Measurements from ENCODE around the gene COL7A1.
A peak's percentile ranks its signal among the peaks of the same experiment; 100 is the strongest.

COL7A1 gene

DNA sequence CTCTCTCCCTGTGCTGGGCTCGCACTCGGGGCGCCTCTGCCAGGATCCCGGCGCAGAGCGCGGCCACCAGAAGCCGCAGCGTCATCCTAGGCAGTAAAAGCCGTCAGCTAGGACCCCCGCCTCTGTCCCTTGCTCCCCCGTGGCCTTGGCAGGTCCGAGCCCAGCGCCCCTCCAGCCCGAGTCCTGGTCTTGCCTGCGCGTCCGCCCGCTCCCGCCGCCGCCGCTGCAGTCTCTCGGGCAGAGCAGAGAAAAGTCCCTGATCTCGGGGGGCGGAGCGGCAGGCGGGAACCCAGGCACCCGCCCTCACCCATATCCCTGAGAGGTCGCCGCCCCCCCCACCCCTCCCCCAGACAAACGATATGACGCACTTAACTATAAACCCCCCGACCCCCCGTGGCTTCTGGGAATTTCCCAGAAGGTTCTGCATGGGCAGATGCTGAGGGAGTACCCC, at the start of gene COL7A1:
Gene COL7A1, minus strand, starts transcription at position 255 of the 451 bp plus-strand sequence. Its CDS starts 170 bp downstream, at position 85.
- no peak for DNase-seq (ENCODE audit: low spot score)

DNA sequence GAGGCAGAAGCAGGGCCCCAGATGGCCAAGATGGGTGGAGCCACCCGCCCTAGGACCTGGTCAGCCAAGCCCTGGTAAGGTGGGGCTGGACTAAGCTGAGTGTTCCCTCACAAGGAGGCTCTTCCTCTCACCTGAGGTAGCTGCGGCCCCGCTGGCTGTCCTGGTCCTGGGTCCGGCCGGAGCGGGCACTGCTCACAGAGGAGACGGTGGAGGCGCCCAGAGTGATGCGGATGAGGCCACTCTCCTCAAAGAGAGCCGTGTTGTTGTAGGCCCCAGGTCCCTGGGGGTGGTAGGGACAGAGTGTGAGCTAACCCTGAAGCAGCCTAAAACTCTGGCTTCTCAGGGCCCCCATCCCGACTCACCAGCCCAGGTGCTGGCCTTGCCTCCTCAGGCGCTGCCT, 47.5 kb upstream of the COL7A1 start:
- DNase-seq (ENCODE audit: low spot score) = no peak

DNA sequence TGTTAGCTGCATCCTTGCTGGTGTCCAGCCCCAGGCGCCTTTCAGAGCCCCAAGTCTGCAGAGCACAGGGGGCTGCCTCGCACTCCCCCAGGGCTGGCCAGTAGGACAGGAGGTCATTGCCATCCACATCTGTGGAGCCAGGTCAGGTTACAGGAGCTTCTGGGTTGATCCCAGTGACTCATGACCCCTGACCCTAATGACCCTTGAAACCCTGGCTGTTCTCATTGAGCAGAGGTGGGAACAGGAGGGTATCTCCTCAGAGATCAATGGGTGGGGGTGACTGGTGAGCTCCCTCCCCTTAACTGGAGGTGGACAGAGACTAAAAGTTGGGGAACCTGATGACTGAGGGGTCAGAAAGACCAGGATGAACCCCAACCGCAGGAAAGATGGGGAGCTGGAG, 46.3 kb upstream of the COL7A1 start:
- no peak for DNase-seq (ENCODE audit: low spot score)

DNA sequence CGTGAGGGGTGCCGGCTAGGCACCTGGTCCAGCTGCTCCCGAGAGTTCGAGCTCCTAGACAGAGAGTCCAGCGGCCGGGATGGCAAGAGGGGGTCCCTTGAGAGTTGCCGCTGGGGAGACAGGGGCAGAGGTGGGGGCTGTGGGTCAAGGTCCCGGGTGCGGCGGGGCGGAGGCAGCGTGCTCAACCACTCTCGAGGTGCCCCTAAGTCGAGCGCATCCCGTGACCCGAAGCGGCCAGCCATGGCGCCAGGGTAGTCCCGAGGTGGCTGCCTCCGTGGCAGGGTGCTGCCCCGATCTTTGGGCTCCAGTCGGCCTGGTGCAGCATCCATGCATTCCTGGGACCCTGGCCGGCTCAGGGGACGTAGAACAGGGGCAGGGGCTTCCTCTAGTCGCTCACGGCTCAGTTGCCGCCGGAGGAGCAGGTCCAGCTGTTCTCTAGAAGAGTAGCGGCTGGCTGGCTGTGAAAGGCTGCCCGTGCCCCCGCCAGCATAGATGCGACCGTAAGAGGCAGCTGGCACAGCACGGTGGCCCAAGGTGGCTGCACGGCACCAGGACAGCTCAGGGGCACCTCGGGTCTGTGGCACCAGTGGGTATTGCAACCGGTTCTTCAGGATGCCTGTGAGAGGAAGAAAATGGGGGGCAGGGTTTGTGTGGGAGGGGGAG, 44.9 kb upstream of the COL7A1 start:
- DNase-seq (ENCODE audit: low spot score) = no peak

DNA sequence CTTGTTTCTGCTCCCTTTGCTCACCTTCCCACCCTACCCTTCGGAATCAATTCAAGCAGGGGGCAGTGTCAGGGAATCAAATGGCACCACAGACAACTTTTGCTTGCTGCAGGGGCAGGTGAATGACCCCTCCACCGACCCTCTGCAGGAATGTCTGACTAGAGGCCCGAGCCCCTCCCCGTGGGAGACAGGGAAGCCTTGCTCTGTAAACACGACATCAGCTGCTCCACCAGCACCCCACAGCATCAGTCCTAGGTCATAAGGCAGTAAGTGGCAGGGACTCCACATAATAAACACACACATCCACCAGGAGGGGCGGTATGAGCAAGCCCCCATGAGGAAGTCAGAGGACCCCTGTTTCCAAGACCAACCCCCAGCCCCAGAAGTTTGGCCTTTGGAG, 42.2 kb upstream of the COL7A1 start:
- DNase-seq (ENCODE audit: low spot score) = no peak

DNA sequence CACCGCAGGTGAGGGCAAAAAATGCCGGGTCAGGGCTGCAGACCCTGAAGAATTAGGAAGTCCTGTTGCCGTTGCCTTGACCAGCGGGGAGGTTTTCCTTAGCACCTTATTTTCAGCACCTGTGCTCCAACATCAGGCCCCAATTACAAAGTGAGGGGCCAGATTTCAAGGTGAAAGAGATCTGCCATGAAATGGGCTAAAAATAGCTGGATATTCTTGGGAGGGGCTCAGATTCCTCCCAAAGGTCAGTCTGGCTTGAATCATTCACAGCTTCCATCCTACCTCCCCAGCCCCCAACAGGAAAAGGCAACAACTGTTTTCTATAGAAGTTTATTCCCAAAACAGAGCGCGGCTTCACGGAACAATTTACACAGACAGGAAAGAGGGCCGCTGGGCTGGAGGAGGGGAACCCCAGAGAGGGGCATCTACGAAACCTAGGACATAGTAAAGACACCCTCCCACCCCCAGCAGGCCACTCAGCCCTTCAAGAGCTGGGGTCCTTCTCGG, 41.1 kb upstream of the COL7A1 start:
- DNase-seq (ENCODE audit: low spot score) = no peak

DNA sequence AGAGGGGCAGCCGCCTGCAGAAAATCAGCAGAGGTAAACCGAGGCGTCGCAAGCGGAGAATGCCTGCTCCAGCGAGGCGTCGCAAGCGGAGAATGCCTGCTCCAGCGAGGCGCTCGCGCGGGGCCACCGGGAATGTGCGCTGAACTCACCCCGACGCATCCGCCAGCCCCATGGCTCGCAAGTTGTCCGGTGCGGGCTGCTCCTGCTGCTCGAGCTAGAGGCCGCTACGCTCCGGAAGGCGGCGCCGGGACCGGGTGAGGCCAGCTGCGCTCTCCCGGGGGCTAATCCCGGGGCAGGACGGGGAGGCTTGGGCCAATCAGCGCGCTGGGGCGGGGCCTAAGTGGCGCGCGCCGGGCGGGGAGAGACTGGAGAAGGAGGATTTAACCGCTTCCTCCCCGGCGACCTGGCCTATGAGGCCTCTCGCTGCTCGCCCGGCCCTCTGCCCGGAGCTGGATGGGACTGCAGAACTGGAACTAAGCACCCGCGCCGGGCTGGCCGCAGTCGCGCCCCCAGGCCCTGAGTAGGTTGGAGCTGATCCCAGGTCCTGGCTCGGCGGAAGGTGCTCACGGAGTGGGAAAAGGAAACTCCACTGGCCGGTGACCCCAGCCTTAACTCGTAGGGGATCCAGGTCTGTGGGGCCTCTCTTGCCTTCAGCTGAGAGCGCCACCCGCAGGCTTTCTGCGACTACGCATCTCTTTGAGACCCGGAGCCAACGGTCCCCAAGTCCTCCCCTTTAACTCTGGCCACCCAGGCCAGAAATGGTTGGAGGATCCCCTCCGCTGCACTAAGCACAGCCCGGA, 40.3 kb upstream of the COL7A1 start, which contains the start of gene SLC26A6:
Gene SLC26A6, minus strand, starts transcription at position 240 of the 800 bp plus-strand sequence. Its CDS starts 68 bp downstream, at position 172.
- peak; percentile 92 for DNase-seq (ENCODE audit: low spot score)

DNA sequence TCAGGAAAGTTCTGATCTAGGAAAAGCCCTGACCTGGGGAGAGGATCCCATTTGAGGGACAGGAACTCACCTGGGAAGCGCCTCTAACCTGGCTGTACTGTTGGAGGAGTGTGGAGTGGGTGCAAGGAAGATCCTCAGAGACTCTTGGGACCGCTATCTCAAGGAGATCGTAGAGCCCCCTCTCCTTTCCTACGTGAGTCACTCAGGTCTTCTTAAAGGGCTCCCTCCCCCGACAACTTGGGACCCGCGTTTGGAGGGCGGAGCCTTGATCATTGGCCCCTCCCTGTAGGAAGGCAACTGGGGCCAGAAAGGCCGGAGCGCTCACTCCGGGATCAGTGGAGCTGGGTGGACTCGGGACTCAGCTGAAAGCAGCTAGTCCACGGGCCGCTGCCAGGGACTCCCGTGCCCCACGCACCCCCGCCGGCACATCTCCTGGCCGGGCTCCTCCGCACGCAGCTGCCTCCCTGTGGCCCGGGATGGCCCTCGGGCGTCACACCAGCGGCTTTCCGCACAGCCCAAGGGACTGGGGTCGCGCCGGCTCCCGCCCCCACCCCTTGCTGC, 39.6 kb upstream of the COL7A1 start:
- DNase-seq (ENCODE audit: low spot score) = peak; percentile 16

DNA sequence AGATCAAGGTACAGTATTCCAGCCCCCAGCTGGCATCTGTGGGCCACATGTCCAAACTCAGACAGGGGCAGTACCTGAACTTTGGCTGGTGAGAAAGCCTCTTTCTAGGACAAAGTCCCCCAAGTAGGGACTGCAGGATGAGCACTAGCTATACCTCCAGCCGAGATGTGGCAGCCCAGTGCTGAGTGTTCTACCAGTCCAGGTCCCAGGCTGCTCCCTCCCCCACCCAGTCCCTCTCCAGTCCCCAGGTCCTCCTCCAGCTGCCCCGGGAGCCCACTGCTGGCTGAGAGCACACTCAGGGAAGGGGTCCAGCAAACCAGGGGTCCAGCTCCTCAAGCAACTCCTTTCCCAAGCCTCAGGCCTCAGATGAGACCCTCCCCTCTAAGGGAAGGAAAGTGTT, 38.6 kb upstream of the COL7A1 start:
- DNase-seq (ENCODE audit: low spot score) = no peak

DNA sequence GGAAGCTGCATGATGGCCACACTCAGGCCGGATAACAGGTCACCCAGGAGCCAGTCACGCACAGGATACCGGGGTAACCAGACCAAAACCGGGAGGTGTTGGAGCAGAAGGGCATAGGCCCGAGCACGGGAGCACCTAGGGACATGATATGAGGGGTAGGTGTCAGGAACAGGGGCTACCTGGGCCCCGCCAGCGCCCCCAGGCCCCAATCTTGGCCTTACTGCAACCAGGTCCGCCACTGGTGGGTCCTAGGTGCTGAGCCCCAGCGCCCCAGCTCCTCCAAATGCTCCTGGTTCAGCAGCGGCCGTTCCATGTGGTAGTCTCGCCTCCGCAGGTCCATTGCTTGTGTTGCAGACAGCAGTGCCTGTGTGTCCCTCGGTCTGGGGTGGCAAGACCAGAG, 38.1 kb upstream of the COL7A1 start:
- no peak for DNase-seq (ENCODE audit: low spot score)

DNA sequence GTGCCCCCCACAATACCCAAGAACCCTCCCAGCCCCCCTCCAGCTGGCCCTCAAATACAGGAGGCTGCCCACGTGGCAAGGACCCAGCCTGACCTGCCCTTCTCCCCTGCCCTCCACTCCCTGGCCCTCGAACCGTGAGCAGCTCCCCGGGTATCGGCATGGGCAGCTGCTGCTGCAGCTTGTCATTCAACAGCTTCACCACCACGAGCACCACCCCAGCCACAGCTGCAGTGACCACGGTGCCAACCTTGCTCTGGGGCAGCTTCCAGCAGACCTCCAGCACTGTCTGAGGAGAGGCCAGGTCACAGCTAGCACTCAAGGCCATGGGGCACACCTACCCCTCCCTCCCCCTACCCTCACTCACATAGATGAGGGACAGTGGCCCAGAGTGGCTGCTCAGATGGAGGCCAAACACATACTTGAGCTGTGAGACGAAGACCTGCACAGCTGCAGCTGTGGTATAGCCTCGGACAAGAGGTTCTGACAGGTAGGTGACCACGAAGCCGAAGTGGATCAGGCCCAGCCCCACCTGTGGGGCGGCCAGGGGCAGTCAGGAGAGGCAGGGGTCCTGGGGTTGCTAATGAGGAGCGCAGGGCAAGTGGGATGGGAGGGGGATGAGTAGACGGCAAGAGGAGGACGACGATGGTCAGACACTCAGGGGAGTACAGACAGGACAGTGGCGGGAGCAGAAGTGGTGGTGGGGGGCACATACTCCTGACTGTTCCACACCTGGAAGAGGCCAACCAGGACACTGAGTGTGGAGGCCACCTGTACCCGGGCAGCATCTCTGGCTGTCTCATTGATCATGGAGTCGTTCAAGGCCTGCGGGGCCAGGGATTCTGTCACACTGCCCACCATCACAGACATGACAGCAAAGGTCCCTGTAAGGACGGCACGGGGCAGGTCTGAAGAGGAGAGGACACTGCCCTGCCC, 36.7 kb upstream of the COL7A1 start:
- DNase-seq (ENCODE audit: low spot score) = no peak

DNA sequence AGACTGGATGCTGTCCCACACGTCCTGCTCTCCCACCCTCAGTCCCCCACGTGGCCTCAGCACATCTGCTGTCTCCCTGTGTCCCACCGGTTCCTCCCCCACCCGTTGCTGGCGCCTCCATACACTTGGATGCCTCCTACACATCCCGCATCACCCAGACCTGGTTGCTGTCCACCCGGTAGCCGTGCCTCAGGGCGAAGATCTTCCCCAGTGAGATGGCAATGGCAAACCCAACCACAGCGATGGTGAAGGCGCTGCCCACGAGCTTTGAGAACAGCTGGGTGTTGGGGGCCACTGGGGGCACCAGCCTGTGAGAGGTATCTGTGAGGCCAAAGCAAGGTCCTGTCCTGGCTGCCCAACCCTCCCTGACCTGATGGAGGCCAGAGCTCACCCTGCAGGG, 35.7 kb upstream of the COL7A1 start:
- no peak for DNase-seq (ENCODE audit: low spot score)

DNA sequence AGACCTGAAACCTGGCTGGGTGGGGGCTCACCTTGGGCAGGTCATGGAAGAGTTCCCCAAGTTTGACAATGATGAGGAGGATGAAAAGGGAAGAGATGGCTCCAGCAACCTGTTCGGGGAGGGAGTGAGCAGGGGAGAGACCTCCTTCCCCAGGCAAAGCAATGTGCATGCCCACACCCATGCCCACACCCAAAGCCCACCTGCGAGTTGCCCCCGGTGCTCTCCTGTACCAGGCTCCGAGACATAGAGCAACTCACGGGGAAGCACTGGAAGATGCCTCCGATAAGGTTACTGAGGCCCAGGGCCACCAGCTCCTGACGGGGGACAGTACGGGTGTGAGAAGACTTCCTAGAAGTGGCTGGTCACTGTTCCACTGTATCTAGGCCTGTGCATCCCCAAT, 35.3 kb upstream of the COL7A1 start:
- DNase-seq (ENCODE audit: low spot score) = no peak

DNA sequence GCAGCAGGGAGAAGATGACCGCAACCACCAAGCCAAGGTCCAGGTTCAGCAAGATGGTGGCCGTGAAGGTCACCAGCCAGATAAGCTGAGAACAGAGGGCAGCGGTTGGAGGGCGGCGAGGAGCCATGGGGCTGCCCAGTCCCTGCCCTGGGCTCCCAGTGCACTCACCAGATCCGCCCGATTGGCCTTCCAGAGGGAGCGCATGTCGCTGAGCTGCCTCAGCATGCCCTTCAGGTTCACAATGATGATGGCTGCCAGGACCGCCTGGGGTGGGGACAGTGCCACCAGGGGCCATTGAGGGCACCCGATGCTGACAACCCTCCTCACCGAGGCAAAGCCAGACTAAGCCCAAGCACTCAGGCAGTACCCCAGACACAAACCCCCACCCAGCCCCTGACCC, 34.8 kb upstream of the COL7A1 start:
- DNase-seq (ENCODE audit: low spot score) = no peak

DNA sequence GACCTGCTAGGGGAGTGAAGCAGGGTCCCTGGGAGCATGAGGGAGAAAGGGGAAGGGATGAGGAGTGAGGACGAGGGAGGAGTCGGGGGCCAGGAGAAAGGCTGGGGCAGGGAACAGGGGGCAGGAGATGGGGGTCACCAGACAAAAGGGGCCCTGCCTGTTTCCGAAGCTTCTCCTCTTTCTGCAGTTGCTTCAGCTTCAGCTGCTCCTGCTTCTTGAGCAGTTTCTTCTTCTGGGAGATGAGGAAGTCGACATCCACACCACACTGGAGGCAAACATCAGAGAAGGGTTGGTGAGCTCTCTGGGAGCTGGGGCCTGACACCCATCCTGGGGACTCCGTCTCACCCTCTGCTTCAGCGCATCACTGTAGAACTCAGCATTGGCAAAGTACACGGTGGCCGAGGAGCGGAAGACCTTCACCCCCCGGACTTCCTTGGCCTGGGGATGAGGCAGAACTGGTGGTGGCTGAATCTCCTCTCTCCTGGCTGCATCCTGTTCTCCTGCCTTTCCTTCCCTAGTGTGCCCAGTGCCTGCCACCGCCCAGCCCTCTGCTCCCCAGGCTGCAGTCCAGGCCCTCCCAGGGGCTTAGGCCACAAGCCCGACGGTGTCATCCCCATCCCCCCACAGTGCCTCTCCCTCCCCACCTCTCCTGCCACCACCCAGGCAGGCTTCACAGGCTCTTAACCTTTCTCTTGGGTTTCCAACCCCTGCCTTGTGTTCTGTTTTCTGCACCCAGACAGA, 33.3 kb upstream of the COL7A1 start:
- DNase-seq (ENCODE audit: low spot score) = no peak

DNA sequence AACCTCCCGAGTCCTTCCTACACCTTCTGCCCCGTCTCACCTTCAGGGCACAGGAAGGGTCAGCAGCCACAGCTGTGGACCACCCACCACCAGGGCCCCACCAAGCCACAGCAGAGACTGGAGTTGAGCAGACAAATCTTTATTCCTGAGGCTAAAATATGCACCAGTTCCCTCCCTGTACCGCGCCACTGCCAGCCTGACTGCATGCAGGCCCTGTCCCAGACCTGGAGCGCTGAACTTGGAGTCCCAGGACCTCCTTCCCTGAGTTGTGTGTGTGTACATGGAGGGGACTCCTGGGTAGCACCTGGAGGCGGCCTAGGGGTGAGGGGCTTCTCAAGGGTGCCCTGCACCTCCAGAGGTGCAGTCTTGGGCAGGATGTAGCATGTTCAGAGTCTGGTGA, 30.5 kb upstream of the COL7A1 start:
- no peak for DNase-seq (ENCODE audit: low spot score)

DNA sequence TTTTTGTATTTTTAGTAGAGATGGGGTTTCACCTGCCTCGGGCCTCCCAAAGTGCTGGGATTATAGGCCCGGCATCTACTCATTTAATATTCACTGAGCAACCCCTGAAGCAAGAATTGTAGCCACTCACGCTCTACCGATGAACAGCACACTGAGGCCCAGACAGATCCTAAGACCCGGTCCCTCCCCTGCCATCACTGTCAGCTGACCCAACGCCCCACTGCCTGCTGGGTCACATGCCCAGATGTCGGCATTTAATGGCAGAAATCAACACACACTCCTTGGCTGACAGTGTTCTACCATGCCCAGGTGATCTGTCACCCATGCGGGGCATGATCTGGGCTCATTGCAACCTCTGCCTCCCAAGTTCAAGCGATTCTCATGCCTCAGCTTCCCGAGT, 29.6 kb upstream of the COL7A1 start:
- no peak for DNase-seq (ENCODE audit: low spot score)

DNA sequence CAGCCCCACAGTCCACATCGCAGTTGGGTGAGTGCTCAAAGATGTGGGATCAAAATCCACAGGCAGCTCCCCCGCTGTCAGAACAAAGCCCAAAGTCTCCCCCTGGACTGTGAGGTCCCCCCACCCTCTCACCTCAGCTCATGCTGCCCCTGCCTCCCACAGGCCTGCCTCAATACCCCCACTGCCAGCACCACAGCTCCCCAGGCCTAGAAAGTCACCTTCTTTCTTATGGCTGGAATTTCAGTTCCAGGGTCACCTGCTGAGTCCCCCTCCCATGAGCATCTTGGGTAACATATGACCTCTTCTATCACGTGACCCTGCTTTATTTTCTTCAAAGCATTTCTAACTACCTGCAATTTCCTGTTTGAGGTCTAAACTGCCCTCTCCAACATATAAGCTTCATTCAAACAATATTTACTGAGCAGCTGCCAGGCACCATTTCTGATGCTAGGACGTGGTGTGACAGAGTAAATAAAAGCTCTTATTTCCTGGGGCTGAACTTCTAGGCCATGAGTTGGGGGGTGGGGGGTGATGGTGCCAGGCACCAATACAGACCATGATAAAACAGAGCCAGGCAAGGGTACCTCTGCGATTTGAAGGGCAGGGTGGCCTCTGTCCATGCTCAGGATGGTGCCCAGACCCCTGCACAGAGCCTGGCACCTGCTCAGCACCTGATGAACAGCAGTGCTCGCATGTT, 28.9 kb upstream of the COL7A1 start:
- no peak for DNase-seq (ENCODE audit: low spot score)

DNA sequence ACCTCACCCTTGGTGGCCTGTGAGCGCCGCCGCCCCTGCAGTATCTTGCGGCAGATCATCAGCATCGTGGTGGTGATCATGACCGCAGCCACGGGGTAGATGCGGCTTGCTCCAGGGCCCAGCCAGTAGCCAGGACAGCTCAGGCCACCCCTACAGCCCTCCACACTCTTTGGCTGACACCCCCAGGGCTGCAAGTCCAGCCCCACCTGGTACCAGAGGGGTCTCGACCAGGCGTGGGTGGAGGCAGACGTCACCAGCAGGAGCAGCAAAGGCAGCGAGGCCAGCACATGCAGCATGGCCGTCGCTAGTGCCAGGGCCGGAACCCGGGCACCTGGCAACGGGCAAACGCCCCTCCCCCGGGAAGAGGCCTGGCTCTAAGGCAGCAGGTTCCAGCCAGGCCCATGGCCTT, 26.3 kb upstream of the COL7A1 start, which contains the start of gene TMEM89:
Gene TMEM89, minus strand, starts transcription at position 309 of the 409 bp plus-strand sequence. Its CDS starts 13 bp downstream, at position 296.
- no peak for DNase-seq (ENCODE audit: low spot score)
